Immature natural killer cell (primary cell): ENCODE results near the gene EME1. TPM values are rescaled to one million over a fixed set of nuclear protein-coding genes. Genes with fewer than 3 reads are reported as not detected.
"Not testable (repeated sequence)": the region's sequence is repeated elsewhere in the genome, so short reads cannot be mapped to it uniquely, and the experiment has no call there.

ENCODE experiments used
- DNase-seq, 3 donors: peaks; one replicate each; pipeline ENCODE4 v3.0.0; 2022; ENCODE audit warnings: mixed read lengths in 1 of 3
- H3K27ac Mint-ChIP-seq, 6 donors: one replicate each; pipeline ENCODE4 v1.8.0; 2020; ENCODE audit warnings: mixed read lengths in 6 of 6, mild to moderate bottlenecking in 5 of 6, inconsistent platforms in 4 of 6, moderate library complexity in 3 of 6
- H3K27me3 Mint-ChIP-seq, 3 donors: one replicate each; pipeline ENCODE4 v1.8.0; 2020 to 2021; ENCODE audit warnings: low read depth in 3 of 3, mild to moderate bottlenecking in 3 of 3, mixed read lengths in 3 of 3, moderate library complexity in 3 of 3, inconsistent platforms in 1 of 3
- H3K36me3 Mint-ChIP-seq, 3 donors: one replicate each; pipeline ENCODE4 v1.8.0; 2020; ENCODE audit warnings: mixed read lengths in 3 of 3, inconsistent platforms in 2 of 3, mild to moderate bottlenecking in 2 of 3
- H3K4me1 Mint-ChIP-seq, 2 donors: one replicate each; pipeline ENCODE4 v1.8.0; 2020; ENCODE audit warnings: inconsistent platforms in 2 of 2, mild to moderate bottlenecking in 2 of 2, mixed read lengths in 2 of 2, moderate library complexity in 1 of 2
- H3K4me3 Mint-ChIP-seq, 5 donors: one replicate each; pipeline ENCODE4 v1.8.0; 2020; ENCODE audit warnings: mild to moderate bottlenecking in 5 of 5, mixed read lengths in 5 of 5, inconsistent platforms in 3 of 5, moderate library complexity in 3 of 5
- H3K9me3 Mint-ChIP-seq, 6 donors: one replicate each; pipeline ENCODE4 v1.8.0; 2020; ENCODE audit warnings: mild to moderate bottlenecking in 6 of 6, mixed read lengths in 6 of 6, inconsistent platforms in 4 of 6, moderate library complexity in 3 of 6
- polyA plus RNA-seq, 3 donors: library from polyadenylated mRNA; unstranded; fragments of 300-500 nt; fragmentation: Illumina TruSeq; gene quantifications; one replicate each; pipeline ENCODE4 v1.2.3, GENCODE V29; 2021

EME1 gene
- polyA plus RNA-seq, 3 donors from 2014 or later: 0.47 to 0.85 TPM; not detected in 1

DNA sequence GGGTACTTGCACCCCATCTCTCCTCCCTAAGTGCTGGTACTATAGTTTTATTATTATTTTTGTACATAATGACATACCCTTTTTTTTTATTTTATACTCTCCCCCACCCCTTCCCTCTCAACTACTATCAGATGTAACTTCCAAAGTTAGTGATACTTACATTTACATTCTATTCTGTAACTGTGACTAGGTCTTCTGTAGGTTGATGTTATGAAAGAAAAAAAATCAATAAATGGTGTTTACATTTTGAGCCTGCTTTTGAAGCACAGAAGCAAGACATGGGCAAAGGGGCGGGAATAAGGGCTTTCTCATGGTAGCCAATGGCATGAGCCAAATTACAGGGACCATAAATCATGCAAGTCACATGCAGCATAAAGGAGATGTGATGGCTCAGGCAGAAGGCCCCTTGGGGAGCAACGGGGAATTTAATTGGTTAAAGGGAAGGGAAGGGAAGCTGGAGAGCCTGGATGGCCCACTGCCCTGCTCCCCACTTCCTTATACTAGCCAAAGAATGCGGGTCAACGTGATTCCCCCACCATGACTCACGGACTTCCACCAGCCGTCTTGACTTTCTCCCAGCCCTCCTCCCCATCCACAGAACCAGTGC, 50.6 kb downstream of the EME1 start:
- Mint-ChIP-seq H3K27me3 (peaks cover 3 to 4% (median 3%) of the 10 kb centered on the region in 3 donors), H3K4me3 (peak overlapping the region in 2 of 5 donors; percentile 7 to 10), H3K27ac (peak overlapping the region in 4 of 6 donors; percentile 23 to 69 (median 44)), H3K9me3 (no peaks in the 10 kb centered on the region), H3K36me3 (peaks cover 0 to 3% (median 0%) of the 10 kb centered on the region in 3 donors), H3K4me1 (peaks cover 36 to 37% of the 10 kb centered on the region in 2 donors)
- DNase-seq: no peak

DNA sequence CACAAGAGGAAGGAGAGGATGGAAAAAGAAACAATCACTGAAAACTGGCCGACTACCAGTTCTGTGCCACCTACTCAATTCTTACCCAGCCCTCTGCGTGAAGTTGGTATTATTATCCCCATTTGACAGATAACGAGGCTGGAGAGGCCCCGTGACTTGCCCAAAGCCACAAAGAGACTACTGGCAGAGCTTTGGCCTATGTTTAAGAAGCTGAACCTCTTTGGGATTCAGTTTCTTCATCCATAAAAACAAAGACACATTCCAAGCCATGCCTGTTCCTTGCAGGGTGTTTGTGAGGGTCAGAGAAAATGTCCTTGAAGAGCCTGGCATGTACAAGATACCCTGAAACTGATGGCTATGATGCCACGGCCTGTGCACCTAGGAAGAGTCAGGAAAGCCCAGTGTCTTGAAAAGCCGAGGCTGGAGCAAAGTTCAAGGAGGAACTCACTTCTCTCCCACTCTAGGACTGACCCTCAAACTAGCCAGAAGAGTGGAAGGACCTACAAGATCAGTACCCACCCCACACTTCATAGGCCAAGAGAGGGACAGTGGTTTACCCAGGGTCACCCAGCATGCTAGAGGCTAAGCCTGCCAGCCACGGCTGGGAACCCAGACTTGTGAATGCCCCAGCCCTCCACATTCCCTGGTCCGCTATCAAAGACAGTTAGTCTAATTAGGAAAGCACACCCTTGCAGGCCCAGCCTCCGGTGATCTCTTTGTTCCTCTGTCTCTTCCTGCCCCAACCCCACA, 51.4 kb downstream of the EME1 start:
- H3K27me3 Mint-ChIP-seq: peaks cover 0 to 1% (median 0%) of the 10 kb centered on the region in 3 donors
- H3K4me1 Mint-ChIP-seq: peaks cover 36 to 37% of the 10 kb centered on the region in 2 donors
- DNase-seq: no peak
- no peaks in the 10 kb centered on the region for H3K9me3 Mint-ChIP-seq
- H3K4me3 Mint-ChIP-seq: peak overlapping the region in 4 of 5 donors; percentile 10 to 36 (median 28)
- peak overlapping the region in 3 of 6 donors; percentile 23 to 53 (median 26) for H3K27ac Mint-ChIP-seq
- no peaks in the 10 kb centered on the region for H3K36me3 Mint-ChIP-seq

- no peaks in the 10 kb centered on the region for H3K9me3 Mint-ChIP-seq
- peak overlapping the region in 5 of 6 donors; percentile 26 to 80 (median 62) for H3K27ac Mint-ChIP-seq
- DNase-seq: no peak
- H3K27me3 Mint-ChIP-seq: peaks cover 0 to 1% (median 0%) of the 10 kb centered on the region in 3 donors
- peaks cover 36 to 37% of the 10 kb centered on the region in 2 donors for H3K4me1 Mint-ChIP-seq
- no peaks in the 10 kb centered on the region for H3K36me3 Mint-ChIP-seq
- H3K4me3 Mint-ChIP-seq: peak overlapping the region; percentile 85 to 92 (median 87)
Measured at GRCh38 chr17:50424996-50425681, 52.1 kb downstream of the EME1 start.

DNA sequence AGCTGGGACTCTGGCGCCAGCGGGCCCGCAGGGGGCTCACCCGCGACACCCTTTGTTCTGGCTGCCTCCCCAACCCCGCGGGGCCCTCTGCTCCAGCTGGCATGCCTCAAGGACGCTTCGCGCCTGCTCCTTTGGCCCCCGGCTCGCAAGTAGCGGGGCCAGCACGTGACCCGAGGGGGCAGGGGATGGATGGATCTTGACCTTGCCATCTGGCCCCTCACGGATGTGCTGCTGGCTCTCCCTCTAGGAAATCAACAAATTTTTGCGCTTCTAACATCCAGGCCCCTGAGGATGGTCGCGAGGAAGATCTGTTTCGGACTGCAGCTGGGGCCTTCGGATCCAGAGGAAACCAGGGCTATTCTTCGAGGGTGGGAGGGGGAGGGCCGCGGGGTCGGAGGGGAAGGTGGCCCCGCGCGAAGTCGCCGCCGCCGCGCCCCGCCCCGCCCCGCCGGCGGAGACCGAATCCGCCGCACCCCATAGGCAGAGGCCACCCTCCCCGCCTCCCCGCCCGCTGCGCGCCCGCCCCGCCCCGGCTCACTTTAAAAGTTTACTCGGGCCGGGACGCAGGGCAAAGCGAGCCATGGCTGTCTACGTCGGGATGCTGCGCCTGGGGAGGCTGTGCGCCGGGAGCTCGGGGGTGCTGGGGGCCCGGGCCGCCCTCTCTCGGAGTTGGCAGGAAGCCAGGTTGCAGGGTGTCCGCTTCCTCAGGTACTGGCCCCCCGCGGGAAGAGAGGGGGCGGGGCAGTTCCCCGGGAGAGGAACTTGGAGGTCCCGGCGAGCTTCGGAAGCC, 52.8 kb downstream of the EME1 start, which contains the start of gene ACSF2:
Gene ACSF2 (plus strand): TSS at position 537 of the 790 bp plus-strand sequence. CDS start 44 bp downstream, at position 581.
- peak within 1 kb of the TSS; percentile 85 to 92 (median 87) for H3K4me3 Mint-ChIP-seq
- H3K4me1 Mint-ChIP-seq: peaks cover 34 to 37% of the 10 kb centered on the region in 2 donors
- peak within 1 kb of the TSS; percentile 83 to 94 (median 87) for H3K27ac Mint-ChIP-seq
- H3K27me3 Mint-ChIP-seq: peaks cover 0 to 1% (median 0%) of the 10 kb centered on the region in 3 donors
- no peaks in the 10 kb centered on the region for H3K36me3 Mint-ChIP-seq
- DNase-seq: peak; percentile 57 to 61 (median 60)
- H3K9me3 Mint-ChIP-seq: no peaks in the 10 kb centered on the region

DNA sequence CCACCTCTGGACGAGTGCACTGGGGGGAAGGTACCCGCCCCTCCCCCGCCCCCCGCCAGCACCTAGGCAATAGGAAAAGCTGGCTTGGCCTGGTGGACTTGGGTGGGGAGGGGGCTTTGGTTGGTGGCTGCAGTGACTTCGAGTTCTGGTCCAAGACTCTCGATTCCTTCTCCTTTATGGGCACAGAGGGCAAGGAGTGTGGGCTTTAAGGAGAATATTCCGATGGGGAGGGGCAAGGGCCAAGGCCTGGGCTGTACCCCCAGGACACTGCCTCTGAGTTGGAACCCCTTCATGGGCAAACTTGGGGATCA, 53.4 kb downstream of the EME1 start:
- Mint-ChIP-seq H3K4me1 (peaks cover 28 to 32% of the 10 kb centered on the region in 2 donors), H3K36me3 (no peaks in the 10 kb centered on the region), H3K9me3 (no peaks in the 10 kb centered on the region), H3K4me3 (peak overlapping the region; percentile 82 to 90 (median 86)), H3K27me3 (peaks cover 0 to 1% (median 0%) of the 10 kb centered on the region in 3 donors), H3K27ac (peak overlapping the region; percentile 81 to 94 (median 87))
- DNase-seq: no peak

- peak overlapping the region; percentile 81 to 94 (median 87) for H3K27ac Mint-ChIP-seq
- H3K36me3 Mint-ChIP-seq: no peaks in the 10 kb centered on the region
- H3K9me3 Mint-ChIP-seq: no peaks in the 10 kb centered on the region
- peaks cover 24 to 27% of the 10 kb centered on the region in 2 donors for H3K4me1 Mint-ChIP-seq
- DNase-seq: peak; percentile 12 to 27 (median 21)
- peak overlapping the region; percentile 82 to 90 (median 86) for H3K4me3 Mint-ChIP-seq
- peaks cover 0 to 1% (median 0%) of the 10 kb centered on the region in 3 donors for H3K27me3 Mint-ChIP-seq
Measured at GRCh38 chr17:50426814-50427787, 54.1 kb downstream of the EME1 start.

DNA sequence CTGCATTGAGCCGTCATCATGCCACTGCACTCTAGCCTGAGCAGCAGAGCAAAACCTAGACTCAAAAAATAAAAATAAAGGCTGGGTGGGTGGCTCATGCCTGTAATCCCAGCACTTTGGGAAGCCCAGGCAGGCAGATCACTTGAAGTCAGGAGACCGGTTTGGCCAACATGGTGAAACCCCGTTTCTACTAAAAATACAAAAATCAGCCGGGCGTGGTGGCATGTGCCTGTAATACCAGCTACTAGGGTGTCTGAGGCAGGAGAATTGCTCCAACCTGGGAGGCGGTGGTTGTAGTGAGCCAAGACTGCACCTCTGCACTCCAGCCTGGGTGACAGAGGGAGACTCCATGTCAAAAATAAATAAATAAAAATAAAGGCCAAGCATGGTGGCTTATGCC, 55.1 kb downstream of the EME1 start:
- not testable (repeated sequence) for H3K36me3 Mint-ChIP-seq, DNase-seq, H3K9me3 Mint-ChIP-seq, H3K27me3 Mint-ChIP-seq
- H3K4me1 Mint-ChIP-seq: peaks cover 24 to 27% of the 10 kb centered on the region in 2 donors
- peak overlapping the region in 3 of 6 donors; percentile 86 to 94 (median 90) for H3K27ac Mint-ChIP-seq
- peak overlapping the region in 3 of 5 donors; percentile 33 to 84 (median 57) for H3K4me3 Mint-ChIP-seq

- Mint-ChIP-seq H3K9me3 (no peaks in the 10 kb centered on the region), H3K36me3 (no peaks in the 10 kb centered on the region), H3K27me3 (peaks cover 0 to 1% (median 0%) of the 10 kb centered on the region in 3 donors), H3K27ac (no peak overlapping the region), H3K4me1 (peaks cover 24 to 27% of the 10 kb centered on the region in 2 donors), H3K4me3 (no peak overlapping the region)
- DNase-seq: no peak
Measured at GRCh38 chr17:50428831-50429424, 55.9 kb downstream of the EME1 start.

GRCh38 chr17:50429793-50430192, 56.8 kb downstream of the EME1 start:
- Mint-ChIP-seq H3K4me1 (peaks cover 23 to 27% of the 10 kb centered on the region in 2 donors), H3K27me3 (peaks cover 0 to 1% (median 0%) of the 10 kb centered on the region in 3 donors), H3K27ac (no peak overlapping the region), H3K9me3 (no peaks in the 10 kb centered on the region), H3K36me3 (no peaks in the 10 kb centered on the region), H3K4me3 (no peak overlapping the region)
- DNase-seq: no peak
